Stomach (tissue), 4 donors: ENCODE data around the gene FLRT1.

Experiments used
- POLR2A ChIP-seq, 4 donors: fragments of 450-650 bp; IDR thresholded peaks; one replicate each; pipeline ENCODE4 v1.6.1; 2016; ENCODE audit warnings: antibody characterized with exemption in 4 of 4, control low read depth in 2 of 4, mild to moderate bottlenecking in 1 of 4, moderate library complexity in 1 of 4
- POLR2AphosphoS5 ChIP-seq, 3 donors: sonication (generic); formaldehyde crosslinking; IDR thresholded peaks; one replicate each; pipeline ENCODE4 v1.6.1; 2016; ENCODE audit warnings: antibody characterized with exemption in 3 of 3

- no peak for TF ChIP-seq POLR2AphosphoS5 (IDR thresholded peaks at IDR 0.05)
- no peak for TF ChIP-seq POLR2A (IDR thresholded peaks at IDR 0.05)
Measured at GRCh38 chr11:64084146-64084950, 48.6 kb downstream of the FLRT1 start.
